HEK293 (cell line): ENCODE measurements around the gene C4orf50.

Experiments
- CTCF ChIA-PET: fragments of 350-600 bp; formaldehyde crosslinking; extraction: SDS; loops from one replicate; lab custom pipeline; 2021; ENCODE audit warnings: antibody characterized with exemption; lab: Yijun Ruan, JAX
- POLR2A ChIA-PET: fragments of 300-600 bp; formaldehyde crosslinking; extraction: SDS; loops from one replicate; lab custom pipeline; 2020; ENCODE audit warnings: antibody characterized with exemption, inconsistent platforms; lab: Yijun Ruan, JAX
- H3K27ac ChIP-seq: fragments of 200-500 bp; sonication (Bioruptor generic); 2 replicates; pipeline ENCODE4 v1.5.1; 2014; ENCODE audit warnings: low read depth, low read length, control low read depth, inconsistent platforms; ENCODE audit errors: extremely low read depth
- H3K36me3 ChIP-seq, 2 experiments: fragments of 200-500 bp in 1 of 2; sonication (Bioruptor generic) in 1 of 2; 1 replicate in 1 of 2; 2 replicates in 1 of 2; pipeline ENCODE4 v1.5.1; 2014 to 2017; ENCODE audit warnings: inconsistent platforms in 2 of 2, low read length in 2 of 2; ENCODE audit not compliant: control insufficient read depth in 2 of 2, insufficient read depth in 1 of 2
- H3K4me1 ChIP-seq: fragments of 200-500 bp; sonication (Bioruptor generic); 2 replicates; pipeline ENCODE4 v1.5.1; 2014; ENCODE audit warnings: mild to moderate bottlenecking, low read length, inconsistent platforms; ENCODE audit not compliant: control insufficient read depth, insufficient read depth
- H3K4me3 ChIP-seq: 2 replicates; pipeline ENCODE4 v1.5.1; 2011; ENCODE audit warnings: low read depth, mild to moderate bottlenecking, control low read depth, low read length, moderate library complexity
- H3K9me3 ChIP-seq: fragments of 200-500 bp; sonication (Bioruptor generic); 2 replicates; pipeline ENCODE4 v1.5.1; 2014; ENCODE audit warnings: low read depth, low read length, inconsistent platforms; ENCODE audit not compliant: control insufficient read depth, insufficient read depth
- BCL11A ChIP-seq: fragments of 450-650 bp; formaldehyde crosslinking; IDR thresholded peaks from 2 replicates; pipeline ENCODE4 v1.5.1; 2016; ENCODE audit warnings: low read depth, missing biosample characterization, missing genetic modification characterization
- GLI2 ChIP-seq: fragments of 450-650 bp; formaldehyde crosslinking; IDR thresholded peaks from 2 replicates; pipeline ENCODE4; 2017; ENCODE audit warnings: missing biosample characterization, missing genetic modification characterization, low read depth, borderline replicate concordance
- HOXD13 ChIP-seq: sonication (generic); formaldehyde crosslinking; IDR thresholded peaks from 2 replicates; pipeline ENCODE4 v1.8.0; 2022; ENCODE audit warnings: missing genetic modification reagents, borderline replicate concordance
- IKZF3 ChIP-seq: fragments of 450-650 bp; IDR thresholded peaks from 2 replicates; pipeline ENCODE4 v1.5.0; 2018; ENCODE audit warnings: missing biosample characterization, mild to moderate bottlenecking, missing genetic modification characterization, moderate library complexity
- SETDB1 ChIP-seq: IDR thresholded peaks from one replicate; pipeline ENCODE4 v1.6.1; 2017; ENCODE audit warnings: mild to moderate bottlenecking, low read length, moderate library complexity, mixed read lengths; ENCODE audit not compliant: insufficient read length
- ZBTB17 ChIP-seq: fragments of 450-650 bp; formaldehyde crosslinking; IDR thresholded peaks from 2 replicates; pipeline ENCODE4 v1.5.1; 2016; ENCODE audit warnings: missing biosample characterization, missing genetic modification characterization
- ZIC2 ChIP-seq: fragments of 450-650 bp; formaldehyde crosslinking; IDR thresholded peaks from 2 replicates; pipeline ENCODE4 v1.5.1; 2016; ENCODE audit warnings: missing biosample characterization, missing genetic modification characterization
- ZNF121 ChIP-seq: fragments of 450-650 bp; formaldehyde crosslinking; IDR thresholded peaks from 2 replicates; pipeline ENCODE4 v1.5.1; 2016; ENCODE audit warnings: missing biosample characterization, missing genetic modification characterization
- ZNF521 ChIP-seq: fragments of 450-650 bp; formaldehyde crosslinking; IDR thresholded peaks from 2 replicates; pipeline ENCODE4 v1.5.1; 2017; ENCODE audit warnings: missing biosample characterization, mild to moderate bottlenecking, missing genetic modification characterization
- ZNF548 ChIP-seq: fragments of 450-650 bp; formaldehyde crosslinking; IDR thresholded peaks from 2 replicates; pipeline ENCODE4 v1.5.1; 2016; ENCODE audit warnings: missing biosample characterization, missing genetic modification characterization
- ZNF561 ChIP-seq: fragments of 450-650 bp; IDR thresholded peaks from 2 replicates; pipeline ENCODE4 v1.5.1; 2018; ENCODE audit warnings: missing biosample characterization, missing genetic modification characterization, borderline replicate concordance
- ZNF610 ChIP-seq: fragments of 450-650 bp; formaldehyde crosslinking; IDR thresholded peaks from 2 replicates; pipeline ENCODE4 v1.5.1; 2016; ENCODE audit warnings: missing biosample characterization, missing genetic modification characterization, borderline replicate concordance
- ZNF626 ChIP-seq: fragments of 450-650 bp; sonication (Bioruptor Pico); formaldehyde crosslinking; IDR thresholded peaks from 2 replicates; pipeline ENCODE4 v1.5.1; 2018; ENCODE audit warnings: missing biosample characterization, missing genetic modification characterization, inconsistent platforms
- ZNF654 ChIP-seq: fragments of 450-650 bp; formaldehyde crosslinking; IDR thresholded peaks from 2 replicates; pipeline ENCODE4 v1.5.1; 2016; ENCODE audit warnings: low read depth, missing biosample characterization, missing genetic modification characterization
- ZNF677 ChIP-seq: fragments of 450-650 bp; IDR thresholded peaks from 2 replicates; pipeline ENCODE4 v1.5.0; 2018; ENCODE audit warnings: missing biosample characterization, mild to moderate bottlenecking, missing genetic modification characterization, moderate library complexity
- ZNF76 ChIP-seq: fragments of 450-650 bp; formaldehyde crosslinking; IDR thresholded peaks from 2 replicates; pipeline ENCODE4; 2016; ENCODE audit warnings: low read depth, missing biosample characterization, missing genetic modification characterization, borderline replicate concordance
- TF ChIP-seq, protein P1 (sequence below): fragments of 450-650 bp; formaldehyde crosslinking; IDR thresholded peaks from 2 replicates; pipeline ENCODE4 v1.5.1; 2016; ENCODE audit warnings: missing biosample characterization, missing genetic modification characterization
- TF ChIP-seq, protein P2 (sequence below): fragments of 450-650 bp; formaldehyde crosslinking; IDR thresholded peaks from 2 replicates; pipeline ENCODE4 v1.5.1; 2016; ENCODE audit warnings: missing biosample characterization, missing genetic modification characterization
- TF ChIP-seq, protein P3 (sequence below): fragments of 450-650 bp; formaldehyde crosslinking; optimal IDR thresholded peaks from 2 replicates; pipeline ENCODE3; 2016; ENCODE audit warnings: missing biosample characterization, mild to moderate bottlenecking, missing genetic modification characterization
- TF ChIP-seq, protein P4 (sequence below): fragments of 450-650 bp; IDR thresholded peaks from 2 replicates; pipeline ENCODE4 v1.5.1; 2018; ENCODE audit warnings: missing biosample characterization, mild to moderate bottlenecking, missing genetic modification characterization

The C4orf50 gene

DNA sequence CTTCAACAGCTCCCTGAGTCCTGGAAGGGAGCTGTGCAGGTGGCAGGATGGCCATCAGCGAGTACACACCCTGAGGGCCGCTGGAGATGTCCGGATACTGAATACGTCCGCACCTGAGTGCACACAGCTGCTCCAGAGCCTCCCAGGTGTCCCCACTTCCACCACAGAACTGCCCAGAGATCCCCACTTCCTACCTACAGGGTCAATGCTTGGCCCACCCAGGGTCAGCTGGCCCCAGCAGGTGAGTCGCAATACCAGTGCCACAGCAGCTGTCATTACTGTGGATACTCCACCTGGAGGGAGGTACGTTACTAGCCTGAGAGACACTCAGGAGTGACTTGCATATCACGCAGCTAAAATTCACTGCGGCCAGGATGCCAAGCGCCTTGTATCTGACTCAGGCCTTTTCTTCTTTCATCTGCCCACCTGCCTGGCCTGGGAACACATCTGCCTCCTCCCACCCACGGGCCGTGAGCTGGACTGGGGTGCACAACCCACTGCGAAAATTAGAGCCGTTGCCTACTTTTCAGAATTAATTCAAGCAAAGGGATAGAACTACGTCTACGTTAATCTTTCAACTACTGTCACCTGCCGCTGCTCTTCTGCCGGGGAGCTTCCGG, 9.4 kb downstream of the C4orf50 start:
- POLR2A ChIA-PET = no interaction called here
- Histone ChIP-seq H3K4me3 (no peak overlapping the region), H3K4me1 (no peaks in the 10 kb centered on the region), H3K27ac (no peak overlapping the region), H3K36me3 (no peaks in the 10 kb centered on the region), H3K9me3 (no peaks in the 10 kb centered on the region)
- CTCF ChIA-PET = interaction anchor here (0.6 to 4.9 kb wide), 3 partner anchors 11 to 195 kb away, joined by 3 to 31 read pairs (median 4); no protein-coding TSS in a partner anchor
- TF ChIP-seq ZNF76 (no peak), ZNF121 (tag by site-specific recombination) (no peak), ZNF626 (tag by site-specific recombination) (no peak), SETDB1 (no peak), ZNF521 (no peak), HOXD13 (CRISPR knock-in tag) (no peak), GLI2 (no peak), ZNF677 (tag by site-specific recombination) (no peak), BCL11A (no peak), ZNF654 (no peak), ZNF548 (tag by site-specific recombination) (no peak)
- TF ChIP-seq, protein P1, sequence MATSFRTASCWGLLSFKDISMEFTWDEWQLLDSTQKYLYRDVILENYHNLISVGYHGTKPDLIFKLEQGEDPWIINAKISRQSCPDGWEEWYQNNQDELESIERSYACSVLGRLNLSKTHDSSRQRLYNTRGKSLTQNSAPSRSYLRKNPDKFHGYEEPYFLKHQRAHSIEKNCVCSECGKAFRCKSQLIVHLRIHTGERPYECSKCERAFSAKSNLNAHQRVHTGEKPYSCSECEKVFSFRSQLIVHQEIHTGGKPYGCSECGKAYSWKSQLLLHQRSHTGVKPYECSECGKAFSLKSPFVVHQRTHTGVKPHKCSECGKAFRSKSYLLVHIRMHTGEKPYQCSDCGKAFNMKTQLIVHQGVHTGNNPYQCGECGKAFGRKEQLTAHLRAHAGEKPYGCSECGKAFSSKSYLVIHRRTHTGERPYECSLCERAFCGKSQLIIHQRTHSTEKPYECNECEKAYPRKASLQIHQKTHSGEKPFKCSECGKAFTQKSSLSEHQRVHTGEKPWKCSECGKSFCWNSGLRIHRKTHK (tag by site-specific recombination) = no peak

DNA sequence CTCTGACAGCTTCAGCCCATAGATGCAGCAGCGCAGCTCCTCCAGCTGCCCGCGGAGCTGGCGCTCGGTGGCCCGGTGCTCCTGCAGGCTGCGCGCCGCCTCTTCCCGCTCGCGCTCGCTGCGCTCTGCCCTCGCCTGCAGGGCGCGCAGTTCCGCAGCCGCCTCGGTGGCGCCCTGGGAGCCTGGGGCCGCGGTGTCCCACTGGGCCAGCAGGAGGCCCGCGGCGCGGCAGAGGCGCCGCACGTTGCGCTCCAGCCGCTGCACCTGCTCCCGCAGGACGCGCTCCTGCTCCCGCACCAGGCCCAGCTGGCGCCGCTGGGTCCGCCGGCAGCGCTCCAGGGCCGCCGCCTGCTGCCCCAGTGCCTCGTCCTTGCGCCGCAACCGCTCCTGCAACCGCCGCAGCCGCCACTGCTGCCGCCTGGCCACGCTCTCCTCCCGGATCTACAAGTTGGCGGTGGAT, 10.1 kb downstream of the C4orf50 start:
- no peak overlapping the region for H3K4me3 ChIP-seq
- POLR2A ChIA-PET = no interaction called here
- no peaks in the 10 kb centered on the region for H3K36me3 ChIP-seq
- H3K4me1 ChIP-seq = no peaks in the 10 kb centered on the region
- peak; percentile 71 for TF ChIP-seq ZBTB17 (tag by site-specific recombination)
- TF ChIP-seq, protein P2, sequence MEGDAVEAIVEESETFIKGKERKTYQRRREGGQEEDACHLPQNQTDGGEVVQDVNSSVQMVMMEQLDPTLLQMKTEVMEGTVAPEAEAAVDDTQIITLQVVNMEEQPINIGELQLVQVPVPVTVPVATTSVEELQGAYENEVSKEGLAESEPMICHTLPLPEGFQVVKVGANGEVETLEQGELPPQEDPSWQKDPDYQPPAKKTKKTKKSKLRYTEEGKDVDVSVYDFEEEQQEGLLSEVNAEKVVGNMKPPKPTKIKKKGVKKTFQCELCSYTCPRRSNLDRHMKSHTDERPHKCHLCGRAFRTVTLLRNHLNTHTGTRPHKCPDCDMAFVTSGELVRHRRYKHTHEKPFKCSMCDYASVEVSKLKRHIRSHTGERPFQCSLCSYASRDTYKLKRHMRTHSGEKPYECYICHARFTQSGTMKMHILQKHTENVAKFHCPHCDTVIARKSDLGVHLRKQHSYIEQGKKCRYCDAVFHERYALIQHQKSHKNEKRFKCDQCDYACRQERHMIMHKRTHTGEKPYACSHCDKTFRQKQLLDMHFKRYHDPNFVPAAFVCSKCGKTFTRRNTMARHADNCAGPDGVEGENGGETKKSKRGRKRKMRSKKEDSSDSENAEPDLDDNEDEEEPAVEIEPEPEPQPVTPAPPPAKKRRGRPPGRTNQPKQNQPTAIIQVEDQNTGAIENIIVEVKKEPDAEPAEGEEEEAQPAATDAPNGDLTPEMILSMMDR (tag by site-specific recombination) = peak; percentile 11; the same call in 1 of the 2 replicates
- peak; percentile 43; the same call in 1 of the 2 replicates for TF ChIP-seq ZIC2 (tag by site-specific recombination)
- TF ChIP-seq, protein P3, sequence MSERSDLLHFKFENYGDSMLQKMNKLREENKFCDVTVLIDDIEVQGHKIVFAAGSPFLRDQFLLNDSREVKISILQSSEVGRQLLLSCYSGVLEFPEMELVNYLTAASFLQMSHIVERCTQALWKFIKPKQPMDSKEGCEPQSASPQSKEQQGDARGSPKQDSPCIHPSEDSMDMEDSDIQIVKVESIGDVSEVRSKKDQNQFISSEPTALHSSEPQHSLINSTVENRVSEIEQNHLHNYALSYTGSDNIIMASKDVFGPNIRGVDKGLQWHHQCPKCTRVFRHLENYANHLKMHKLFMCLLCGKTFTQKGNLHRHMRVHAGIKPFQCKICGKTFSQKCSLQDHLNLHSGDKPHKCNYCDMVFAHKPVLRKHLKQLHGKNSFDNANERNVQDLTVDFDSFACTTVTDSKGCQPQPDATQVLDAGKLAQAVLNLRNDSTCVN (tag by site-specific recombination) = peak; percentile 41
- TF ChIP-seq, protein P4, sequence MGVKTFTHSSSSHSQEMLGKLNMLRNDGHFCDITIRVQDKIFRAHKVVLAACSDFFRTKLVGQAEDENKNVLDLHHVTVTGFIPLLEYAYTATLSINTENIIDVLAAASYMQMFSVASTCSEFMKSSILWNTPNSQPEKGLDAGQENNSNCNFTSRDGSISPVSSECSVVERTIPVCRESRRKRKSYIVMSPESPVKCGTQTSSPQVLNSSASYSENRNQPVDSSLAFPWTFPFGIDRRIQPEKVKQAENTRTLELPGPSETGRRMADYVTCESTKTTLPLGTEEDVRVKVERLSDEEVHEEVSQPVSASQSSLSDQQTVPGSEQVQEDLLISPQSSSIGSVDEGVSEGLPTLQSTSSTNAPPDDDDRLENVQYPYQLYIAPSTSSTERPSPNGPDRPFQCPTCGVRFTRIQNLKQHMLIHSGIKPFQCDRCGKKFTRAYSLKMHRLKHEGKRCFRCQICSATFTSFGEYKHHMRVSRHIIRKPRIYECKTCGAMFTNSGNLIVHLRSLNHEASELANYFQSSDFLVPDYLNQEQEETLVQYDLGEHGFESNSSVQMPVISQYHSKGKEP (tag by site-specific recombination) = 0 out of 2 replicates have a peak, but pooled peaks have one; percentile 17
- 0 out of 2 replicates have a peak, but pooled peaks have one; percentile 28 for TF ChIP-seq ZNF561 (tag by site-specific recombination)
- no peak for TF ChIP-seq IKZF3 (tag by site-specific recombination)
- TF ChIP-seq ZNF610 (tag by site-specific recombination) = no peak
- TF ChIP-seq, all 188 proteins: peak for 6
- Histone ChIP-seq H3K9me3 (no peaks in the 10 kb centered on the region), H3K27ac (no peak overlapping the region)
- CTCF ChIA-PET = interaction anchor here (0.6 kb wide), 2 partner anchors 75 to 209 kb away, joined by 3 to 7 read pairs; no protein-coding TSS in a partner anchor
